ENCODE measurements around the gene SATB1. TPM values are rescaled to one million over a fixed set of nuclear protein-coding genes. Genes with fewer than 3 reads are reported as not detected.

Gene SATB1
- polyA plus RNA-seq, 1 donor from 2014 or later, result 16.0 TPM

GRCh38 chr3:18349197-18349798 lies 75.8 kb downstream of the SATB1 start:
- Histone ChIP-seq H3K4me3 (ENCODE audit: low read length) (no peak overlapping the region), H3K27me3 (ENCODE audit: insufficient read depth, low read depth, low read length) (no peaks in the 10 kb centered on the region), H3K9ac (ENCODE audit: low read length) (no peak overlapping the region), H3F3A (ENCODE audit: insufficient read depth, low read length, poor library complexity, severe bottlenecking) (no peaks in the 10 kb centered on the region), H3K9me2 (ENCODE audit: insufficient read depth, low read length) (no peaks in the 10 kb centered on the region), H3K9me3 (ENCODE audit: low read length) (no peaks in the 10 kb centered on the region), H3K27ac (ENCODE audit: low read length) (no peak overlapping the region), H3K4me2 (ENCODE audit: low read length) (no peak overlapping the region), H3K79me2 (replicated peaks; ENCODE audit: insufficient read depth, low read length) (no peaks in the 10 kb centered on the region), H2AFZ (ENCODE audit: low read depth, low read length) (no peak overlapping the region), H4K20me1 (ENCODE audit: insufficient read depth) (no peaks in the 10 kb centered on the region), H3K36me3 (ENCODE audit: insufficient read depth, low read length) (no peaks in the 10 kb centered on the region)
- TF ChIP-seq MXI1 (conservative IDR thresholded peaks at IDR 0.05; ENCODE audit: poor library complexity, severe bottlenecking) (no peak), EZH2 (IDR thresholded peaks at IDR 0.05; ENCODE audit: borderline replicate concordance, insufficient read depth, low read length, poor library complexity, severe bottlenecking) (no peak), SMC3 (conservative IDR thresholded peaks at IDR 0.05; ENCODE audit: poor library complexity) (no peak), TAF1 (IDR thresholded peaks at IDR 0.05; ENCODE audit: low read depth) (no peak), RAD21 (conservative IDR thresholded peaks at IDR 0.05) (no peak), CTCF (IDR thresholded peaks at IDR 0.05; ENCODE audit: poor library complexity, severe bottlenecking) (no peak)

GRCh38 chr3:18346097-18346496 lies 79.0 kb downstream of the SATB1 start:
- no peak overlapping the region for H3K27ac ChIP-seq (ENCODE audit: low read length)
- H3K9me2 ChIP-seq (ENCODE audit: insufficient read depth, low read length), result no peaks in the 10 kb centered on the region
- no peaks in the 10 kb centered on the region for H4K20me1 ChIP-seq (ENCODE audit: insufficient read depth)
- TF ChIP-seq REST (IDR thresholded peaks at IDR 0.05; ENCODE audit: borderline replicate concordance), result no peak
- no peak for TF ChIP-seq RAD21 (conservative IDR thresholded peaks at IDR 0.05)
- no peak for TF ChIP-seq EP300 (conservative IDR thresholded peaks at IDR 0.05; ENCODE audit: poor library complexity, severe bottlenecking)
- TF ChIP-seq MXI1 (conservative IDR thresholded peaks at IDR 0.05; ENCODE audit: poor library complexity, severe bottlenecking), result no peak
- TF ChIP-seq POLR2AphosphoS5 (IDR thresholded peaks at IDR 0.05), result no peak
- no peak for TF ChIP-seq TAF1 (IDR thresholded peaks at IDR 0.05; ENCODE audit: low read depth)
- TF ChIP-seq EZH2 (IDR thresholded peaks at IDR 0.05; ENCODE audit: borderline replicate concordance, insufficient read depth, low read length, poor library complexity, severe bottlenecking), result no peak
- TF ChIP-seq CTCF (IDR thresholded peaks at IDR 0.05; ENCODE audit: poor library complexity, severe bottlenecking), result no peak
- TF ChIP-seq SMC3 (conservative IDR thresholded peaks at IDR 0.05; ENCODE audit: poor library complexity), result no peak
- H3K79me2 ChIP-seq (replicated peaks; ENCODE audit: insufficient read depth, low read length), result no peaks in the 10 kb centered on the region
- no peaks in the 10 kb centered on the region for H3K9me3 ChIP-seq (ENCODE audit: low read length)
- H3K36me3 ChIP-seq (ENCODE audit: insufficient read depth, low read length), result no peaks in the 10 kb centered on the region
- no peaks in the 10 kb centered on the region for H3F3A ChIP-seq (ENCODE audit: insufficient read depth, low read length, poor library complexity, severe bottlenecking)
- no peak overlapping the region for H2AFZ ChIP-seq (ENCODE audit: low read depth, low read length)
- no peak overlapping the region for H3K9ac ChIP-seq (ENCODE audit: low read length)
- H3K27me3 ChIP-seq (ENCODE audit: insufficient read depth, low read depth, low read length), result no peaks in the 10 kb centered on the region
- H3K4me3 ChIP-seq (ENCODE audit: low read length), result no peak overlapping the region
- H3K4me2 ChIP-seq (ENCODE audit: low read length), result no peak overlapping the region
